H1 (cell line): Measurements from ENCODE around the gene PDGFD.

Experiments used
- ATF2 ChIP-seq: IDR thresholded peaks from 2 replicates; pipeline ENCODE4 v1.6.1; 2012; ENCODE audit warnings: low read length, inconsistent platforms
- CTCF ChIP-seq, 3 experiments: IDR thresholded peaks; 1 replicate in 2 of 3; 2 replicates in 1 of 3; pipeline versions ENCODE4 v1.5.1 to v1.6.1; 2011; ENCODE audit warnings: low read length in 3 of 3, mild to moderate bottlenecking in 3 of 3, inconsistent platforms in 2 of 3, low read depth in 1 of 3, moderate library complexity in 1 of 3; ENCODE audit not compliant: insufficient read depth in 1 of 3; ENCODE audit errors: control extremely low read depth in 1 of 3
- E2F6 ChIP-seq: IDR thresholded peaks from 2 replicates; pipeline ENCODE4 v1.6.1; 2012; ENCODE audit warnings: inconsistent platforms
- EGR1 ChIP-seq: IDR thresholded peaks from 2 replicates; pipeline ENCODE4 v1.6.1; 2011; ENCODE audit warnings: low read depth, low read length, borderline replicate concordance
- EZH2 ChIP-seq: fragments of 200-600 bp; sonication (generic); IDR thresholded peaks from 2 replicates; pipeline ENCODE4 v1.7.1; 2012; ENCODE audit warnings: low read depth, mild to moderate bottlenecking, moderate library complexity, low read length, inconsistent platforms; ENCODE audit not compliant: severe bottlenecking
- FOSL1 ChIP-seq: IDR thresholded peaks from 2 replicates; pipeline ENCODE4 v1.6.1; 2011; ENCODE audit warnings: mild to moderate bottlenecking, low read depth, low read length, moderate library complexity; ENCODE audit not compliant: insufficient read depth
- MAFK ChIP-seq: IDR thresholded peaks from 2 replicates; pipeline ENCODE4 v1.6.1; 2012; ENCODE audit warnings: low read depth, mild to moderate bottlenecking, improper control_type of control experiment, low read length
- POLR2A ChIP-seq, 2 experiments: IDR thresholded peaks; 1 replicate in 1 of 2; 2 replicates in 1 of 2; pipeline ENCODE4 v1.6.1; 2011; ENCODE audit warnings: low read depth in 2 of 2, low read length in 2 of 2, mild to moderate bottlenecking in 2 of 2; ENCODE audit errors: control extremely low read depth in 1 of 2
- POLR2AphosphoS5 ChIP-seq: IDR thresholded peaks from 2 replicates; pipeline ENCODE4 v1.6.1; 2011; ENCODE audit warnings: low read depth, low read length
- RNF2 ChIP-seq: fragments of 200-900, 300-1000 bp; sonication (generic); IDR thresholded peaks from 2 replicates; pipeline ENCODE4 v1.7.1; 2016; ENCODE audit warnings: borderline replicate concordance, low read depth, mild to moderate bottlenecking, antibody characterized with exemption, low read length; ENCODE audit not compliant: poor library complexity, severe bottlenecking; ENCODE audit errors: missing control alignments
- SAP30 ChIP-seq: fragments of 300-600 bp; sonication (generic); IDR thresholded peaks from 2 replicates; pipeline ENCODE4 v1.7.1; 2012; ENCODE audit warnings: low read length, moderate library complexity, mild to moderate bottlenecking, inconsistent platforms; ENCODE audit not compliant: insufficient read depth, insufficient replicate concordance
- SIRT6 ChIP-seq: IDR thresholded peaks from one replicate; pipeline ENCODE4 v1.7.1; 2012; ENCODE audit warnings: low read length, inconsistent platforms
- SP1 ChIP-seq: IDR thresholded peaks from 2 replicates; pipeline ENCODE4 v1.6.1; 2011; ENCODE audit warnings: low read depth, low read length
- USF2 ChIP-seq: IDR thresholded peaks from 2 replicates; pipeline ENCODE4 v1.6.1; 2011; ENCODE audit warnings: low read length, improper control_type of control experiment

- TF ChIP-seq POLR2A (IDR thresholded peaks at IDR 0.05; ENCODE audit: control extremely low read depth in 1 of 2, low read depth in 2 of 2, low read length in 2 of 2) (no peak), POLR2AphosphoS5 (no peak), EZH2 (no peak), SIRT6 (no peak), CTCF (IDR thresholded peaks at IDR 0.05; ENCODE audit: control extremely low read depth in 1 of 3, insufficient read depth in 1 of 3, low read depth in 1 of 3, low read length in 3 of 3) (no peak), SAP30 (no peak), SP1 (no peak), E2F6 (no peak), RNF2 (no peak), ATF2 (no peak), MAFK (no peak), USF2 (no peak), EGR1 (no peak), FOSL1 (no peak)
These were observed 34.8 kb downstream of the PDGFD start for GRCh38 chr11:104129145-104129544.
